ENCODE data around the gene RETNLB.
A peak's percentile ranks its signal among the peaks of the same experiment; 100 is the strongest.

The RETNLB gene

GRCh38 chr3:108757404-108757982 lies at the start of gene RETNLB:
Gene RETNLB, minus strand, starts transcription at chr3:108757410. Its CDS starts 225 bp downstream, at chr3:108757185.
- no peak for DNase-seq (ENCODE audit: low read depth)

GRCh38 chr3:108806316-108806715 lies 49.1 kb upstream of the RETNLB start:
- DNase-seq (ENCODE audit: low read depth): no peak

DNA sequence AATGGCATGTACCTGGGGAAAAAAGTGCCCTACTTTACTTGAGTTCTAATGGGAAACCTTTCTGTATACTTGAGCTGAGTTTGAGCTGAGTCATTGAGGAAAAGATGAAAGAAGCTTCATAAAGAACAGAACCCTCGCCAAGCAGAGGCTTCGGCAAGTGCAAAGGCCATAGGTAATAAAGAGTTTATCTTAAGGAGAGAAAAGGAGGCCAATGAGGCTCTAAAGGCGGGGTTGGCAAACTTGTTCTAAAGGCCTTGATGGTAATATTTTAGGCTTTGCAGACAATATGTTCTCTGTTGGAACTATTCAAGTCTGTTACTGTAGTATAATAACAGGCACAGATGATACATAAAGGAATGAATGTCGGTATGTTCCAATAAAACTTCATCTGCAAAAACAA lies 47.8 kb upstream of the RETNLB start:
- no peak for DNase-seq (ENCODE audit: low read depth)

GRCh38 chr3:108804437-108804836 lies 47.2 kb upstream of the RETNLB start:
- no peak for DNase-seq (ENCODE audit: low read depth)

GRCh38 chr3:108791473-108791872 lies 34.3 kb upstream of the RETNLB start:
- DNase-seq (ENCODE audit: low read depth): no peak

DNA sequence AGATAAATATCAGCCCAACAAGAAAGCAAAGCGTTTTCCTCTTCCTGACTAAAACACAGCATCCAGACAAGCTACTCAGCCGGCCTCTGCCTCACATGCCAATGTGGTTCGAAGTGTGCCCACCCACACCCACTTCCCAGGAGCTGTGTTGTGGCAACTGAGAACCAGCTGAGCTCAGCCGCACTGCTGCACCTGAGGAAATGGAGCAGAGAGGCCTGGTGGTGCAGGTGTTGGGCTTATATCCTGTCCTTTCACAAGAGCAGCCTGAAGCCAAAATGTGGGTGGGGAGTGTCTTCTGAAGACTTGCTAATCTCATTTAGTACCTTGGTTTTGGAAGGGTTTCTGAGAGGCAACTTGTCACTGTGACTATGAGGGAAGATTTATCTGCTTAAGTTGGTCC lies 23.0 kb upstream of the RETNLB start:
- DNase-seq (ENCODE audit: low read depth): peak; percentile 13

DNA sequence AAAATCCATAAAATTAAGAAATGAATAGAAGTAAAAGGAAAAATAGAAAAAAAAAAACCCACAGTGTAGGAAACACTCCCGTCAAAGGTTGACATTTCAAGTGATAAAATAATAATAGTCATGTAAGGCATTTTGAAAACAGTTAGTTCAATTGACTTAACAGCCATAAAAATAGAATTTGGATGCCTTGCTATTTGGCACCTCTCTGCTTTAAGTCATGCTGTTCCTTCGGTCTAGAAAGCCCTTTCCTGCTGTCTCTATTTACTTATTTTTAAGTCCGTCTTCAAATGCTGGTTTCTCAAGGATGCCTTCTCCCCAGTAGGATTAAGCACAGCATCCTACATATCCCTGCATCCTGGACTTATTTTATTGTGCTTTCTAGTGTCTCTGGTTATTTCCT lies 22.3 kb upstream of the RETNLB start:
- no peak for DNase-seq (ENCODE audit: low read depth)

DNA sequence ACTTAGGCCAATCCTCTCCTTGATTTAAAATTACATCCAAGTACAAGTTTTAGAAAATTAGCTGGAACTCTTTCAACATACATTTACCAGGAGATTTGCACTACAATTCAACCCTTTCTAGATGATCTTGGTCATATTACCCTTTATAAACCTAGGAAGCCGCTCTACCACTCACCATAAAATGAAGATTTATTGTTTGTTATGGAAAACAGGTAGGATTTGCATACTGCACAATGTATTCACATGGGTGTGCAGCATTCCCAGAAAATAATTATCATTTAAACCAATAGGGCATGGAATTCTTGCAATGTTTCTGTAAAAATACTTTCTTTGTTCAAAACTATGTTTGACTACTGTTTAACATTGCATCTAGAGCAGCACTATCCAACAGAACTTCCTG lies 18.4 kb upstream of the RETNLB start:
- no peak for DNase-seq (ENCODE audit: low read depth)

DNA sequence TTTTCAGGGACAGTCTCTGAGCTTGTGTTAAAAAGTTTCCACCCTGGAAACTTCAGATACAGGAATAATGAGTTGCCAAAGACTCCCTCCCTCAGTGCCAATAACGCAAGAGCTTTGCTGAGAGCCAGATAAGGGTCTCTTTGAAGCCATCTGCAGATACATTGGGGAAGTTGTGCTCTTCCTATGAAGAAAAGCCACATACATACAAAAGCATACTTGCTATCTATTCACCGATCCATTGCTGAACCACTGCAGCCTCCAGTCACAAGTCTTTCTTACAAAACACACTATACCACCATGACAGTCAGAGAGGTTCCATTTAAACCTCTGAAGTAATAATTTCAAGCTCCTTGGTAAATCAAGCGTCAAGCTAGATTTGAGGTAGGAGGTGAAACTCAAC lies 10.0 kb upstream of the RETNLB start:
- DNase-seq (ENCODE audit: low read depth): no peak

DNA sequence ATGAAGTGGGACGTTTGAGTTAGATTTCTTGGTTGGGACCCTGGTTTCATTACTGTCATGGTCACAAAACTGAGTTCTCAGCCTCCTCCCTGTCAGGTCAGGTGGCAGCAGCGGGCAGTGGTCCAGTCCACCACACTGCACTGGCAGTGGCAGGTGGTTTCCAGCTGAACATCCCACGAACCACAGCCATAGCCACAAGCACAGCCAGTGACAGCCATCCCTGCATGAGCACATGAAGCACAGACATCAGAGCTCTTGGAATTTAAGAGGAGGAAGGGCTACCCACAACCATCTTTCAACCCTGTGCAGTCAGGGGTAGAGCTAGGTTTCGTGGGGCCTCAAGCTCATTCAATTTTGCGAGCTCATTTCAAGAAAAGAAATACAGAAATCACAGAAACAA lies 1.5 kb downstream of the RETNLB start:
- DNase-seq (ENCODE audit: low read depth): no peak

DNA sequence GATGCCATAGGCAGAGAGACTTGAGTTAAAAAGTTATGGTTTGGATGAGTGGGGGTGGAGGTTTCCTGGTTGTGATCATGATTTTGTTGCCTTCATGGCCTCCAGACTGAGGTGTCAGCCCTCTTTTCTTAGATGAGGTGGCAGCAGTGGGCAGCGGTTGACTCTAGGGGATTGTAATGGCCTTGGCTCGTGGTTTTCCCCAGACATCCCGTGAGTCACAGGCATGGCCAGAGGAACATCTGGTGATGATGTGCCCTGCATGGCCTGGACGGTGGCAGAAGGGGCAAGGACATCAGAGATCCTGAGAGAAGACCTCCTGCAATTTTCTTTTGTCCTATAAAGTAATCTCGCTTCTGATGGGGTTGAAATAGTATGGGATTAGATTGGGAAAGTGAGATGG lies 12.4 kb downstream of the RETNLB start:
- no peak for DNase-seq (ENCODE audit: low read depth)

- DNase-seq (ENCODE audit: low read depth): no peak
Measured at GRCh38 chr3:108742929-108743328, 14.3 kb downstream of the RETNLB start.

DNA sequence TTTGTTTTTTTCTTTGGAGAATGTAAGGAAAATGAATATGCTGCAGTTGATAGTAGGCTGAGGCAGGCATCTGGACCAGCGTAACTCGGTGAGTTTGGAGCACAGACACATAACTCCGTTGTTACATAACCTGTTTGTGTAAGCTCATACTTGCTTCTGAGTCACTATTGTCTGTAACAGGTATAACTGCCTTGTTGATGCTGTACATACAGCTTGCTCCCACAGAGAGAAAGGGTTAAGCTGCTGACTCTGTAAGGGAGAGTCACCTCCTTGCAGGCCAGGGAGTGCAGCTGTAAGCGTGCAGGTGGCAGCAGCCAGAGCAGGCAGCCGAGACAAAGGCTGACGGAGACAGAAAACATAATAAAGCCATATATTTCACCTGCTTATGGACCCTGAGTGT lies 20.4 kb downstream of the RETNLB start:
- no peak for DNase-seq (ENCODE audit: low read depth)

- DNase-seq (ENCODE audit: low read depth): no peak
Measured at GRCh38 chr3:108728934-108729333, 28.3 kb downstream of the RETNLB start.

GRCh38 chr3:108728105-108728504 lies 29.1 kb downstream of the RETNLB start:
- no peak for DNase-seq (ENCODE audit: low read depth)

DNA sequence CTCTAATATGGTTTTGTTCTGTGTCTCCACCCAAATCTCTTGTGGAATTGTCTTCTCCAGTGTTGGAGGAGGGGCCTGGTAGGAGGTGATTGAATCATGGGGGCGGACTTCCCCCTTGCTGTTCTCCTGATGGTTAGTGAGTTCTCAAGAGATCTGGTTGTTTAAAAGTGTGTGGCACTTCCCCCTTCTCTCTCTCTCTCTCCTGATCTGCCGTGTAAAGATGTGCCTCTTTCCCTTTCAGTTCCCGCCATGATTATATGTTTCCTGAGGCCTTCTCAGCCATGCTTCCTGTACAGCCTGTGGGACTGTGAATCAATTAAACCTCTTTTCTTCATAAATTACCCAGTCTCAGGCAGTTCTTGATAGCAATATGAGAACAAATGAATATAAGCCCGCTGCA lies 33.1 kb downstream of the RETNLB start:
- DNase-seq (ENCODE audit: low read depth): no peak

DNA sequence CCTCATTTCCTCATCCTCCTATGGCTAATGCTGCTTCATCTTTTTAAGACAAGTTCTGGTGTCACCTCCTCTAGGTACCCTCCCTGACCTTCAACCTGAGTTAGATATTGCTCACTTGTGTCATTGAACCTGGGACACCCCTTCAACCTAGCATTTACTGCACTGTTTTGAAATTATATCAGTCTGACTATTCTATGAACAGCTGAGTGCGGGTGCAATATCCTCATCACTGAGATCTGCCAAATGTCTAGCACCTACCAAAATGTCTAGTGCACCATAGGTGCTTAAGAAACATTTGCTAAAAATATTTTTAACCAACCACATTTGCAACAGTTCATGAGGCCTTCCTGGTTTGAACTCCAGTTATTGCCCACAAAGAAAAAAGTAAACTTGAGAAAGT lies 34.5 kb downstream of the RETNLB start:
- no peak for DNase-seq (ENCODE audit: low read depth)

DNA sequence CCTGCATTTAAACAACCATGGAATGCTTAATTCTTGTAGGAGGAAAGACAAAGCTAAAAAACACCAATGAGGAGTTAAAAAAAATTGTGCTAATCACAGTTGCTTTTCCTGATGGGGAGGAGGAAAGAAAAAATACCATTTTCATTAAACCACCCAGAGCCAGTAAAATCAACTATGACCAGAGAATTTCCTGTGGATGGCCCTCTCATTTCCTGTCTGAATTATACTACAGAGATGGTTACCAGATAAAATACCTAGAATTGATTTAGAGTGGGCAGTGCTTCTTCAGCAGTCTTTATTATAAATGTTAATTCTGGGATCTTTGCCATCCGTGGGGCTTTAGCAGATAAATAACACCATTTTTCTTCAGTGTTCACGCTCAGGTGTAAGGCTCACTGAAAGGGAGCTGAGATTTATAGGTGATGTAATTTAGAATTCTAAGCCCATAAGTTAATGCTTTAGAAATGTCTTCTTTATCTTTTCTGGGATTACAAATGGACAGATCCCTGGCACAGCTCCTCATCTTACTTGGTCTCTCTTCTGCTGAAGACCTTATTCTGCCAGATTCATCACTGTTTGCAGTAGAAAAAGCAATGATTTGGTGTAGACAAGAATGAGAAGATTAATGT lies 37.9 kb downstream of the RETNLB start:
- DNase-seq (ENCODE audit: low read depth): no peak

DNA sequence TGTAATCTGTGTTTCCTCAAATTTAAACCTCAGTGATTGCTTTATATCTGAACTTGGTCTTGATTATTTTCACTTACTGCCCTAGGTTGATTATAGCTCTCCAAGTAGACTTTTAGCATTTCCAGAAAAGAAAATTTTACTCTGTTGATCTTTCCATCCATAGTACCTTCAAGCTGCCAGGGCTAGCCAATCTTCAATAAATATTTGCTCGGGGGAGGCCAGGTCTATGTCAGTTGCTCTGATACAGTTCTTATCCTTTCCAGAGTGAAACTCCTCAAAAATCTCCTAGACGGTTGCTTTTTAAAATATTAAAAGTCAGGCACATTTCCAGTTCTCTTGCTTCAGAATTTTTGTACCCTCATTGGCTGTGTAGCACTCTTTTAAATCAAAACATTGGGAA lies 38.8 kb downstream of the RETNLB start:
- no peak for DNase-seq (ENCODE audit: low read depth)

- no peak for DNase-seq (ENCODE audit: low read depth)
Measured at GRCh38 chr3:108713816-108714215, 43.4 kb downstream of the RETNLB start.

- no peak for DNase-seq (ENCODE audit: low read depth)
Measured at GRCh38 chr3:108713009-108713516, 44.1 kb downstream of the RETNLB start.
